Kidney capillary endothelial cell (primary cell): ENCODE results near the gene SRGAP3.

ENCODE experiments used
- DNase-seq: peaks from one replicate; pipeline ENCODE4 v3.0.0-alpha.2; 2018; ENCODE audit warnings: low spot score

The SRGAP3 gene

DNA sequence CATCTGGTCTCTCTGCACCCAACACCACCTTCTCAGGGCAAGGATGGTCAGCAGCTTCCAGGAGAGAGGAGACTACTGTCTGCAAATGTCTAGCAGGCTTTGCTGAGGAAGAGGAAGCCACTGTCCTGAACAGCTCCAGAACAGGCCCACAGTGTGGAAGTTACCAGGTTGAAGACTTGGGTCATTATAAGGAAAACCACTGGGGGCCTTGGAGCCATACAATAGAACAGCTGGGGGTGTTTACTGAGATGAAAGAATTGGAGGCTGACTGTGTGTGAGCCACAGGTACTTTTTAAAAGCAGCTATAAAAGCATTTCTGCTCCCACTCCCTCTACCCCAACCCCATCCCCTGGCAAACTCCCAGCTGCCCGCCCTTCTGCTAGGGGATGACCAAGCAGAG lies 24.2 kb downstream of the SRGAP3 start:
- DNase-seq: no peak

DNA sequence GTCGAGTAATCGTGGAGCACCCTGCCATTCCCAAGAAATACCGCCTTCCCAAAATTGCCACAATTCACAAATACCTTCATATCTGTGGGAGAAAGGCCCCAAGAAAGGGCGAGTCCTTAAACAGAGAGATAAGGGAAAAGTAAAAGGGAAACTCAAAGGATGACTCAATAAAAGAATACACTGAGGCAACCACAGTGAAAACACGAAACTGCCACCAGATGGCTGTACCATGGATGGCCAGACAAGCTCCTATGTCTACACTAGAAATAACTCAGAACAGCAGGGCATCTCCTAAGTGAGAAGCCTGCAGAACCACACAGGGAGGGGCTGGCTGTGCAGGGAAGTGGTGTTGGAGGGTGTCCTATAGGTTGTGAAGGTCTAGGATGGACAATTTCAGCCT lies 25.0 kb downstream of the SRGAP3 start:
- DNase-seq: no peak

DNA sequence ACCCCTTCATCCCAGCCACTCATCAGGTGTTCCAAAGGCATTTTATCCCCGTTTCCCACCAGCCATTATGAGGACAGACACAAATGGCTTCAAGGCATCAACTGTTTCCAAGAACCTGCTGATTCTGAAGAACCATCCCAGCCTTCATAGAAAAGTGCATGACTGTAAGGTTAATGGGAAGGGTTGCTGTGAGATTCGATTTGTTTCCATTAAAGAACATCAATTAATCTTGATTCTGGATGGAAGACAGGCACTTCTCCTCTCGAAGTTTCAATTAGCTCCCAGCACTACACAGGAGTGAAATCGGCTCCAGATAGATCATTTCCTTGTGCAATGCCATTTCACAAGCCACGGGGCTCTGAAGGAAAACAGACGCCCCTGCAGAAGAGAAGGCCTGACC lies 25.8 kb downstream of the SRGAP3 start:
- DNase-seq: no peak

DNA sequence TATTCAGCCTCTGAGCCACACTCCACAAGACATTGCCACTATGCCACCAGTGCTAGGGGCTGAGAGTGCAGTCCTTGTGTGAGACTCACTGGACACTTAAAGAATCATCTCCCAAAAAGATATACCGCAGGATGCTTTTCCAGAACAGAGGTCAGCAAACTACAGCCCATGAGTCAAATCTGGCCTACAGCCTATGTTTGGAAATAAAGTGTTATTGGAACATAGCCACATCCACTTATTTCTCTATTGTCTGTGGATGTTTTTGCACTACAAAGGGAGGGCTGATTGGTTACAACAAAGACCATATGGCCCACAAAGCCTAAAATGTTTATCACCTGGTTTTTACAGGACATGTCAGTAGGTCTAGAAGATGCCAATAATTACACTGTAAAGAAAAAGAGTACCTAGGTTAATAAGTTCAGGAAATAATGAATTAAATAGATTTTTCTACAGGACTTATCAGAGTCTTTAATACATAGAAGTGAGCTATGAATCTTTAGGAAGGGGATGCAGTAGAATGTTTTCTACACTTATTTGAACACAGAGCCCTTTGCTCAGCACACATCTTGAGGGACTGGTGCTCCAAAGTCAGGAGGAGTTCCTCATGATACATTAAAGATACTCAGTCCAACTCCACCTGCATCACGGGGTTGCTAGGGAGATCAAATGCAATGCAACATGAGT lies 26.3 kb downstream of the SRGAP3 start:
- DNase-seq: no peak

DNA sequence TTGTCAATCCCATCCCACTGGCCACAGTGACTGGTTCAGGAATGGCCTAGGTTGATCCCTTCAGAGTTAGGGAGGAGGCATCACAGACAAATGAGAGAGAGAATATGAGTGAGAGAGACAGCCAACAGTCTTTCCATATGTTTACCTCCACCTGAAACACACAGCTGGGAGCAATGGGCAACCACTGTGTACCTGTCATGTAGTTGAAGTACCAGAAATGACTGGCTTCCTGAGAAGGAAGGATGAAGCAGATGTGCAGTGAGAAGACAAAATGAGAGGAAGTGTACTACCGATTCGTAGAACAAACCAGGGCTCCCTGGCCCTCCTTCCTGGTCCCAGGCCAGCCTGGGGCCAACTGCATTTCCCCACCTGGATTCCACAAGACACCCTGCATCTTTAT lies 27.4 kb downstream of the SRGAP3 start:
- no peak for DNase-seq

DNA sequence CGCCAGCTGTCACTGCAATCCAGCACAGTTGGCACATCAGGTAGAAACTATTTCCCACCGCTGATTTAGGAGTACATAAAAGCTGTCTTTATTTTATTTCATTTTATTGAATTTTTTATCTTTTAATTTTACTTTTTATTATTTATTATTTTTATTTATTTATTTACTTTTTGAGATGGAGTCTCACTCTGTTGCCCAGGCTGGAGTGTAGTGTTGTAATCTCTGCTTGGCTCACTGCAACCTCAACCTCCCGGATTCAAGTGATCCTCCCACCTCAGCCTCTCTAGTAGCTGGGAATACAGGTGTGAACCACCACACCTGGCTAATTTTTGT lies 31.0 kb downstream of the SRGAP3 start:
- DNase-seq: no peak

DNA sequence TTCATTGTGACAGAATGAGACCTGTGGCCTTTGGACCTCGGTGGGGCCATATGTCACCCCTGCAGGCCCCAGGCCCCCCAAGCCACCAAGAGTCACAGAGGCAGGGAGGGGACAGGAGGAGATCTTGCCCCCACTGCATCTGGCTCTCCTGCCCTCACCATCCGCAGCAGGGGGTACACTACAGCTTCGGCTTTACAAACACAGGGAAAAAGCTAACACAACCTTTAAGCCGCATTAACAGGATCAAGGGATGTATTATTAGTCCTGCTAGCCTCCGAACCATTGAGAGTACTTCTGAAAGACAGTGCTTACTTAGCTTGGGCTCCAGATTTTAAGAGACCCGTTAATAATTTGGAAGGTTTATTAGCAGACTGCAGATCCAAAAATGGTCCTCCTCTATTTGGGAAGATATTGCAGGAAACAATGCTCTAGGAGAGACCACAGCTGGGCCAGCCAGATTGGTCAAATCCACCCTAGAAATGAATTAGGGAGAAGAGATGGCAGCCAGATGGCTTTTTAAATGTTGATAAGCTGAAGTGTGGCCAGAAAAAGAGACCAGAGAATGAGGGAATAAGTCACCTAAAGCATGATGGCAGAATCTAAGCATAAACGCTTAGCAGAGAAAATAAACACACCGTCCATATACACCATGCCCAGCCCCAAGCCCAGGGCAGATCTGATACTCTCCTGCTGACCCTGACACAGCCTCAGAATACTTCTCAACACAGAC lies 31.5 kb downstream of the SRGAP3 start:
- no peak for DNase-seq

DNA sequence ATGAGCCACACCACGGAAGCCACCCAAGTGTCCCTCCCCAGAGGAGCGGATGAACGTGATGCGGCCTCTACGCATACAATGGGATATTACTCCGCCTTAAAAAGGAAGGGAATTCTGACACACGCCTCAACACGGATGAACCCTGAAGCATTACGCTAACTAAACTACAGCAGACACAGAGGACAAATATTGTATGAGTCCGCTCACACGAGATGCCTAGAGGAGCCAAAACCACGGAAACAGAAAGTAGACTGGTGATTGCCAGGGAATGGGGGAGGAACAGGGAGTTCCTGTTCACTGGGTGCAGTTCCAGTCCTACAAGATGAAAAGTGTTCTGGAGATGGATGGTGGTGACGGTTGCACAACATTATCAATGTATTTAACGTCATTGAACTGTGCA lies 32.7 kb downstream of the SRGAP3 start:
- no peak for DNase-seq

DNA sequence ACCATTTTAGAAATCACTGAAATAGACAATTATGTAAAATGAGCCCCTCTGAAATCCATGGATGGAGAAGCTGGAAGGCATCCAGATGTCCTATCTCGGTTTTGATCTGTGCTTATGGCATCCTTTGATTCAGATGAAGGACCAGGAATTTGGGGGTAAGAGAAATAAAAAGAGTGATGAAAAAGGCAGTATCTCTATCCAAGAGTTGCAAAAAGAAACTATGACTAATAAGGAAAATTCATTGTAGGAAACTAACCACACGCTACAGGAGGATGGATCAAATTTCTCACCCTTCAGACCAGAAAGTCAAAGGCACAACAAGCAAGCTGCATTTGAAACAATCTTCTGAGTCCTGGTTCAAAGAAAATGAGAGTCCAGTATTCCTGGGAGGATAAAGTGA lies 34.8 kb downstream of the SRGAP3 start:
- no peak for DNase-seq

DNA sequence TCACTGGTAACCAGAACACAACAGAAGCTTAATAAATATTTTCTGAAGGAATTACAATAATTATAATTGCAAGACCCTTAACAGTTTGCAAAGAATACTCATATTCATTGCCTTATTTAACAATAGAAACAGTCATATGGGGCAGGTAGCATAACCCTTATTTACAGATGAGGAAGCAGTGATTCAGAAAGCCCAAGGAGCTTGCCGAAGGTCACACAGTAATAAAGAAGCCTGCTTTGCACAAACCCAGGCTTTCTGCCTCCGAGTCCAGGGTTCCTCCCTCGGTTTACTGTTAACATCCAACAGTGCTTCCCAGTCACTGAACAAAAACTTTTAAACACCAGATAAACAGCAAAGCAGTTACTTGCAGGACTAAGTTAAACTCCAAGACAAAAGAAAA lies 35.3 kb downstream of the SRGAP3 start:
- no peak for DNase-seq

DNA sequence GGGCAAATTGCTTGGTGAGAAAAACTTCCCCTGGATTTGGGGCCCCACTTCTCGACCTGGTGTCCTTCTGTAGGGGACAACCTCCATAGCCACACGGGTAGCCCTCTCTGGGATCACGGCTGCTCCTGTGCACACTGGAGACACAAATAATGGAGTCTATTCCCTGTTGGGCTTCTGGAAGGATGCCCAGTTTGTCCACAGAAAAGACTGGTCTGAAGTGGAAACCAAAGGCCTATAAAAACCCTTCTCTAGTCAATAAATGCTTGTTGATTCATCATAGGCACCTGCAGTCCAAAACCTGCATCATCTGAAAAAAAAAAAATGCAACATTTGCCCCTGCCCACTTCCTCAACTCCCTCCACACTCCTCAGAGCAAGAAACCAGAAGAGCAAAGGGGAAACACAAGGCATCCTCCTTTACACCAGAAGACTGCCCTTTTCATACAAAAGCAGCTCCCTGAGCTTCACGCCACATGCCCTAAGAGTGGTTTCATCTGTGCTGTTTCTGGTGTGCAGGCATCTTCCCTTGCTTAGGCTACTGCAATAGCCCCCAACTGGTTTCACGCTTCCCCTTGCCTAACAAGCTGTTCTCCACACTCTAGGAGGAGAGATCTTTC lies 36.3 kb downstream of the SRGAP3 start:
- no peak for DNase-seq

DNA sequence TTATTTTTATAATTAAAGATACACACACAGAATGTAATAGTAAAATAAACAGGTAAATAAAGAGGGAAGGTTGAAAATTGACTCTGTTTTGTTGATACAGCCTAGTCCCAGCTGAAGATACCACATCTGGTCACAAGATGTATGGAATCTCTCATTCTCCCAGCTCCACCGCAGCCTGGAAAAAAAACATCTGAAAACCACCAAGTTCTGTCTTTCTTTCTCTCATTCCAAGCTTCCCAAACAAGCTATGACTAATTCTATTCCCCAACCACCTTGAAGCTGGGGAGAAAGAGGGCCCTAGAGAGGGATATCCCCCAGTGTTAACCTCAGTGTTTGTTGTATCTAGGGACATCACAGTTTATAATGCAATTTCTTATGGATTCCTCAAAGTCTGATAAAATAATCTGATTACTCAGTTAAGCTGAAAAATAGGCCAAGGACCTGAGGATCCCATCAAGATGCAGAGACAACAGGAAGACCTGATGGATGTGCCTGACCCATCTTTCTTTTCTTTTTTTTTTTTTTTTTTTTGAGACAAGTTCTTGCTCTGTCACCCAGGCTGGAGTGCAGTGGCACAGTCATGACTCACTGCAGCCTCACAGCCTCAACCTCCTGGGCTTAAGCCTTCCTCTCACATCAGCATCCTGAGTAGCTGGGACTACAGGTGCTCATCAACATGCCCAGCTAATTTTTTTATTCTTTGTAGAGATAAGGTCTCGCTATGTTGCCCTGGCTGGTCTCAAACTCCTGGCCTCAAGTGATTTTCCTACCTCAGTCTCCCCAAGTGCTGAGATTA lies 38.1 kb downstream of the SRGAP3 start:
- no peak for DNase-seq

DNA sequence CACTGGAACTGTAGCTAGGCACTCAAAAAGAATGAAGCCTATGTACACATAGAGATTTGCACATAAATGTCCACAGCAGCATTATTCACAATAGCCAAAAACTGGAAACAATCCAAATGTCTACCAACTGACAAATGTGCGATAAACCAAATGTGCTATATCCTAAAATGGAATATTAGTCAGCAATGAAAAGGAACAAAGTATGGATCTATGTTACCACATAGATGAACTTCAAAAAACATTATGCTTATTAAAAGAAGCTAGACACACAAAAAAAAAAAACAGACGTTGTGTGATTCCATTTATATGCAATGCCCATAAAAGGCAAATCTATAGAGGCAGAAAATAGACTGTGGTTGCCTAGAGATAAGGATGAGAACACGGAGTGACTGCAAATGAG lies 39.7 kb downstream of the SRGAP3 start:
- no peak for DNase-seq

DNA sequence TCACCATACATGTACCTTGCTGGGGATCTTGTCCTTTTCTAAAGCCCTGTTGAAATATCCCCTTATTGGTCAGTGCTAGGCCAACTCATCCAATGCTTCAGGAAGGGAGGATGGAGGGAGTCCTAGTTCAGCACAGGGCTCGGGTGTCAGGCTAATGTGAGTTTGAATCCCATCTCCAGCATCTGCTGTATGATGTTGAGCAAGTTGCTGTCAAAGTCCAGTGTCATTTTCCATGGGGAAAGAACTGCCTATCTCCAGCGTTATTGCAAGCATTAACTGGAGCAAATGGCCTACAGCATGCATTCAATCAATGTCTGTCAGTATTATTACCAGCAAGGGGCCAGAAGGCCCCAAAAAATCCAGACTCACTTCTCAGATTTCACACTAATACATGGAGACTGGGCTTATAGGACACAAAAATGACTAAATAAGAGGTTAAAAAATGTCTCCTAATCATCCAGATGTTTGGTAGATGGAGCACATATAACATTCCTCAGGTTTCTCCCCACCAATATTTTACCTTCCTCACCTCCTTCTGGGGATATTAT lies 40.8 kb downstream of the SRGAP3 start:
- DNase-seq: no peak

DNA sequence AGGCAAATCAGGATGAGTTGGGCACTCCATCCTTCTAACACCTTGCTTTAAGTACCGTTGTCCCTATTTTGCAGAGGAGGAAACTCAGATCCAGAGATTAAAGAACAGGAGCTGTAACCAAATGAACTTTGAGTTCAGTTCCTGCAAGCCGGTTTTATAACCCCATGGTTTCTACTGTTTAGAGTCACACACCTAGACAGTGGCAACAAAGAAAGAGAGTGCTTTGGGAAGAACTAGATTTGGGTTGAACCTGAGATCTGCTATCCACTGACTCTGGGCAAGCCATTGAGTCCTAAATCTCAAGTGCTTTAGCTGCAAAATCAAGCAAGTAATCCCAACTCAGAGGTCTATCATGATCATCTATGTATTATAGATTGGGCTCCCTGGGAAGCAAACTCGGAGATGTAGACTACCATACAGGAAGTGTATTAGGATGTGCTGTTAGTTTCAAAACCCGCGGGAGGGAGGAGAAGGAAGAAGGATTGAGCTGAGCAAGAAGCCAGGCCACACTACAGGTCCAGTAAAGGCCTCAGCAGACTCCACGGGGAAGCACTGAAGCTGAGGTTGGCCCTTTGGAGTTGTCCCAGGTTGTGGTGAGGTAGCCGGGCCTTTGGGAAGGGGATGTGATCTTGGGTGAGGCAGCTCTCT lies 42.2 kb downstream of the SRGAP3 start:
- DNase-seq: no peak

DNA sequence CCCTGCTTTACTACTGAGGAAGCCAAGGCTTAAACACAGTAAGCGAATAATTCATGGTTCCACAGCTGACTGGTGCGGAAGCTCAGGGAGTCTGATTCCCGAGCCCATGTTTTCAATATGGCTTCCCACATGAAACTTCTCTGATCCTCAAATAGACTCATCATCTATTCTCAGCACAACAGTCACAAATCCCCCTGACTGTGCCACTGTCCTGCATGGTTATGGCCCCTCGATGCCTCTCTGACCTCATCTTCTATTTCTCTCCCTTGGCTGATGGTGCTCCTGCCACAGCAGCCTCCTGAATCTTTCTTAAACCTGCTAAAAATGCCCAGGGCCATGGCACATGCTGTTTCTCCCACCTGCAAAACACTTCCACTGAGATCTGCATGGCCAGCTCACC lies 43.2 kb downstream of the SRGAP3 start:
- no peak for DNase-seq

DNA sequence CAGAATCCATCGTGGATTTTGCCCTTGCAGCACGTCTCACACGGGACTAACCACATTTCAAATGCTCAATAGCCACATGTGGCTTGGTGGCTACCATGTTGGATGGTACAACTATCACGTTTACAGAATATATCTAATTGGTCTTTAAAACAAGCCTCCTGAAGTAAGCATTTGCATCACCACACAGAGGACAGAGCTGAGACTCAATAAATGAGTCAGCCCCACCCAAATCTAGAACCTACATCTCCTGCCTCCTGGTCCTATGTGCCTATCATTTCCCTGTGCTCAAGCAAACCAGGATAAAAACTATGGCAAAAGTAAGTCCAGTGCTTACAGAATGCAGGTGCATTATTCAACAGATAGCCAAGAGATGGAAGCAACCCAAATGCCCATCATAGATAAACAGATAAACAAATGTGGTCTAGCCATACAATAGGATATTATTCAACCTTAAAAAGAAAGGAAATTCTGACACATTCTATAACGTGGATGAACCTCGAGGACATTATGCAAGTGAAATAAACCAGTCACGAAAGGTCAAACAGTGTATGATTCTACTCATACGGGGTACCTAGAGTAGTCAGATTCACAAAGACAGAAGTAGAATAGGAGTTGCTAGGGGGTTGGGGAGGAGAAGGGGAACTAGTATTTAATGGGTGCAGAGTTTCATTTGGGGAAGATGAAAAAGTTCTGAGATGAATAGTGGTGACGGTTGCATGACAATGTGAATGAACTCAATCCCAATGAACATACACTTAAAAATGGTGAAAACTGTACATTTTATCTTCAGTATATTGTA lies 43.9 kb downstream of the SRGAP3 start:
- no peak for DNase-seq

DNA sequence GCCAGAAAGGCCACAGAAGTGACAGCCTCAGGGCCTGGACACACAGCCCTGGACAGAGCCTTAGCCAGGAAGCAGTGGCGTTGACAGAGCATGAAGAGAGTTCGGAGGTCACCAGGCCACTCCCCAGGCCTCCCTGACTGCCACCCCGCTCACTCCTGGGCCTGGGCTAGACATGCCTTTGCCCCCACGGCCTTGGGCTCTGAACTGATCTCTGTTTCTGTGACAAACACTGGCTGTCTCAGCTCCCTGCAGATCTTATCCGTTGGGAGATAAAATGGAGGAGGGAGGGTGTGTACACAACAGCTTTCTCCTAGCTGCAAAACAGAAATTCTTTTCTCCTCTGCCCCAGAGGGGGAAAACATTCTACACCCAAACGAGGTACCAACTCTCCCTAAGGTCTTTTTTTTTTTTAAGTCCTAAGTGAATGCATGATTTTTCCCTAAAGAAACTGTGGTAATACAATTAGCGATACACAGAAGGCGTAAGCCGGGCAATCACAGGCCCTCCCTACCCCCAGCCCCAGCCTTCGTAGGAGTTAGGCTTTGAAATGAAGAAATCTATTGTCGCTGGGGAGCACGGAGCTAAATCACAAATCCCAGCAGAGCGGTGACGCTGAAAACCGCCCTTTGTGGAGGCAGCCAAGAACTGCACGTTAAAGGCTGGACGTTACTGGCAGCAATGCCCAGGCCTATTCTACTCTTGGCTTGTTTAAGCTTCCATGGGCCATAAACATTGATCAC lies 45.0 kb downstream of the SRGAP3 start:
- DNase-seq: no peak

DNA sequence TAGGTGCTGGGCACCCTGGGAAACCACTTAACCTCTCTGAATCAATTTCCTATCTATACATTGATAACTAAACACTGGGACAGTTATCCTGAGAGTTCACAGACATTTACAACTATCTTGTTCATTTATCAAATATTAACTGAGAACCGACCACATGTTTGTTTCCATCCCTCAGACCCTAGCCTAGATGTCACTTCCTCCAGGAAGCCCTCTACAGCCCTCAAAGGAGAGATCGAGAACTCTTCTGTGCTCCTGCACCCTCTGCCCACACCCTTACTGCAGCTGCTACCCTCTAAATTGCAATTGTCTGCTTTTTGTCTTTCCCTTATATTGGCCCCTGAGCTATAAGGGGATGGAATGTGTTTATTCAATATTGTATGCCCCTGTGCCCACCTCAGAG lies 46.1 kb downstream of the SRGAP3 start:
- DNase-seq: no peak

DNA sequence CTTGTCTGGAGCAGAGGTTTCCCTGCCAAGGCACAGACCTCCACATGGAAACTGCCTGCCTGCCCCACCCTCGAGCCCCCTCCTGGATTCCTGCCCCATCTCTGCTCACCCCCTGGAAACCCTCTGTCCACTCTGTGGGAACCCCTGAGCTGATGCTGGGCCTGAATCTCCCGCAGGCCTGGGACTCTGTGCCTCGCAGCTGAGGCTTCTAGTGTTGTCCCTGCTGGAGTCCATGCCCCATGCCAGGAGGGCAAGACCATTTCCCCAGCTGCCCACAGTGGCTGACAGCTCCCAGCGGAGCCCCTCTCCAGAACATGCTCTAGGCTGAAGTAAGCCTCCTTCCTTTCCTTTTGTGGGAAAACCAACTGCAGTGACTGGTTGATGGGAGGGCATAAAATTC lies 46.9 kb downstream of the SRGAP3 start:
- DNase-seq: no peak

DNA sequence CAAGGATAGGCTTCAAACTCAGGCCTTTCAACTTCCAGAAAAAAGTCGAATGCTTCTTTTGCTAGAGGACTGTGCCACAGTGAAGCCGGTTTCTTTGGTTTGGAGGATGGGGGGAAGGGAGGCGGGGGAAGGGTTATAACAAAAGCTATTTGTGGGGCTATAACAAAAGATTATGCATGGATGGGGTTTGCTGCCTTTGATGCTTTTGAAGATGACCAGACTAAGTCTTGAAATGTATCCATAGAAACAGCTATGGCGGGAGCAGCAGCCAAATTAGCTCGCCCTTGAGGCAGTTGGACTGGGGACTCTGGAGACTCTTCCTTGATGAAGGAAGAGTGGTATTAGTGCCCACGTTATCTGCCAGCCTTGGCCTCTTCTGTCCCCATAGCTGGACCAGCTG lies 47.5 kb downstream of the SRGAP3 start:
- no peak for DNase-seq
